ENCODE results near the gene OR6C6.

OR6C6 gene

GRCh38 chr12:55258303-55258702 lies 38.1 kb downstream of the OR6C6 start:
- TF ChIP-seq CTCF (IDR thresholded peaks at IDR 0.05; ENCODE audit: insufficient read depth, low read length), result no peak
- no peak for TF ChIP-seq SPI1 (IDR thresholded peaks at IDR 0.05; ENCODE audit: borderline replicate concordance, low read depth)
- no peak for TF ChIP-seq GABPA (IDR thresholded peaks at IDR 0.05; ENCODE audit: low read depth)
- no peak for TF ChIP-seq REST (IDR thresholded peaks at IDR 0.05; ENCODE audit: insufficient replicate concordance, low read depth)
- TF ChIP-seq POLR2AphosphoS5 (IDR thresholded peaks at IDR 0.05; ENCODE audit: low read depth), result no peak
- Histone ChIP-seq H3K4me3 (replicated peaks; ENCODE audit: insufficient read depth, low read length) (no peak overlapping the region), H3K27me3 (ENCODE audit: insufficient read depth, poor library complexity, severe bottlenecking) (peaks cover 3% of the 10 kb centered on the region), H3K27ac (replicated peaks) (no peak overlapping the region)
- DNase-seq (ENCODE audit: low read depth in 1 of 2, low spot score in 1 of 2), result no peak

GRCh38 chr12:55256831-55257230 lies 39.5 kb downstream of the OR6C6 start:
- peaks cover 3% of the 10 kb centered on the region for H3K27me3 ChIP-seq (ENCODE audit: insufficient read depth, poor library complexity, severe bottlenecking)
- H3K27ac ChIP-seq (replicated peaks), result no peak overlapping the region
- no peak overlapping the region for H3K4me3 ChIP-seq (replicated peaks; ENCODE audit: insufficient read depth, low read length)
- TF ChIP-seq GABPA (IDR thresholded peaks at IDR 0.05; ENCODE audit: low read depth) (no peak), CTCF (IDR thresholded peaks at IDR 0.05; ENCODE audit: insufficient read depth, low read length) (no peak), SPI1 (IDR thresholded peaks at IDR 0.05; ENCODE audit: borderline replicate concordance, low read depth) (no peak), REST (IDR thresholded peaks at IDR 0.05; ENCODE audit: insufficient replicate concordance, low read depth) (no peak)
- no peak for DNase-seq (ENCODE audit: low read depth in 1 of 2, low spot score in 1 of 2)

DNA sequence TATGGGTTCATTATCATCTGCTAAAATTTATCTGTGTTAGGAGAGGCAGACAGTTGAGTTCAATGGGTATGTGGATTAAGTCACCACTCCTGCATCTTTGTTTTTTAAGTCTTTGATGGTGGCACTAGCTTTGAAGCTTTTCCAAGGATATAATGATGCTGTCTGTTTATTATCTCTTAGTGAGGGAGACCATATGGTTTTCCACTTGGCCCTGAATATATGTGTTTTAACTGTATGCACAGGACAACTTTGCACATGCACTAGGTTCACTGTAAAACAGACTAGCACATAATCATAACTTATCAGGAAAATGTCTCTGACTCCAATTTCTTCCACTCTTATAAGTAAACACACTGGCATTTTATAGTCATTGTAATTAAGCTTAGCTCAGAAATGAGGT lies 43.1 kb downstream of the OR6C6 start:
- Histone ChIP-seq H3K27me3 (ENCODE audit: insufficient read depth, poor library complexity, severe bottlenecking) (peaks cover 8% of the 10 kb centered on the region), H3K27ac (replicated peaks) (no peak overlapping the region), H3K4me3 (replicated peaks; ENCODE audit: insufficient read depth, low read length) (no peak overlapping the region)
- DNase-seq (ENCODE audit: low read depth in 1 of 2, low spot score in 1 of 2), result no peak
- TF ChIP-seq REST (IDR thresholded peaks at IDR 0.05; ENCODE audit: insufficient replicate concordance, low read depth) (no peak), POLR2AphosphoS5 (IDR thresholded peaks at IDR 0.05; ENCODE audit: low read depth) (no peak), CTCF (IDR thresholded peaks at IDR 0.05; ENCODE audit: insufficient read depth, low read length) (no peak), GABPA (IDR thresholded peaks at IDR 0.05; ENCODE audit: low read depth) (no peak), SPI1 (IDR thresholded peaks at IDR 0.05; ENCODE audit: borderline replicate concordance, low read depth) (no peak)
